GM18868 (cell line): ENCODE measurements around the gene MAST4.

Experiments
- ATAC-seq: cut with Tn5 transposase; IDR thresholded peaks from one replicate; pipeline ENCODE4 v1.9.1; 2021; ENCODE audit warnings: mild to moderate bottlenecking, moderate library complexity; ENCODE audit not compliant: unreplicated experiment

The MAST4 gene

DNA sequence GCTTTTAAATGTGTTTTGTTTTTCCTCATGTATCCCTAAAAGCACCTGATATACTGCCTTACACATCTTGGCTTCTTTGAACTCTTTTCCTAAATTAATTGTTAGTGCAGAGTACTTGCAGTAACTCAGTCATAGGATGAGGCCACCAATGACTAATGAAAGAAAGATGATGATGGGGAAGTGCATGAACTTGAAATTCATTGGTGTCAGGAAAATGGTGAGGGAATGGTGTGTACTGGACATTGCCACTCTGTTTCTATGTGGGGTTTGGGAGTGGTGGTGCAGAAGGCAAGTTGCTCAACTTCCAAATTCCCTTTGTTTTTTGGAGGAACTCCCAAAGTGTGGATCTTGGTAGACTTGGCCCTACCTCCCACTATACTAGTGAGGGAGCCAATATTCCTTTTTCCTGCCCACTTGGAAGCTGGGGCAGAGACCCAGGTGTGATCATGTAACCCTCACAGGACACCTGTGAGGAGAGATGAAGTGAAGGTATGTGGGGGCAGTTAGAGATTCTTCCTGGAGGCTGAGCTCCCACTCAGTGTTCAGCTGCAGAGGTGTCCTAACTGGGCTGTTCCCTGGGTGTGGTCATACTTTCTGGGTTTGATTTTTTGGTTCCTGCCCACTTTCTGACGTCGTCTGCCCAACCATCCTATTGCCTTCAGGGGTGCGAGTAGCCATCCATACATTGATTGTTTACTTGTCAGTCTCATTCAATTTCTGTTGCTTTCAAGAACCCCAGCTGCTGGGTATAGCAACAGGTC, 298.5 kb downstream of the MAST4 start:
- no peak for ATAC-seq

DNA sequence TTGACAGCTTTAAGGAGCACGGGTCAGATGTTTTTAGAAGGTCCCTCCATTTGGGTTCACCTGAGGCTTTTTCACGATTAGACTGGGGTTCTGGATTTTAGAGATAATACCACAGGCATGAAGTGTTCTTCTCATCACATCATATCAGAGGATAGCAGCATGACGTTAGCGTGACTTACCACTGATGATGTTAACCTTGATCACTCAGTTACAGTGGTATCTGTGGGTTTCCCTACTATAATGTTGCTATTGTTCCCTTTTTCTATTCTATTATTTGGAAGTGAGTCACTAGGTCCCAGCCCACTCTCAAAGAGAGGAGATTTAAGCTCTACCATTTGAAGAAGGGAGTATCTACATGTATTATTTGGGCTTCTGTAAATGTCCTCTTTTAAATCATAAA, 300.0 kb downstream of the MAST4 start:
- ATAC-seq: no peak

DNA sequence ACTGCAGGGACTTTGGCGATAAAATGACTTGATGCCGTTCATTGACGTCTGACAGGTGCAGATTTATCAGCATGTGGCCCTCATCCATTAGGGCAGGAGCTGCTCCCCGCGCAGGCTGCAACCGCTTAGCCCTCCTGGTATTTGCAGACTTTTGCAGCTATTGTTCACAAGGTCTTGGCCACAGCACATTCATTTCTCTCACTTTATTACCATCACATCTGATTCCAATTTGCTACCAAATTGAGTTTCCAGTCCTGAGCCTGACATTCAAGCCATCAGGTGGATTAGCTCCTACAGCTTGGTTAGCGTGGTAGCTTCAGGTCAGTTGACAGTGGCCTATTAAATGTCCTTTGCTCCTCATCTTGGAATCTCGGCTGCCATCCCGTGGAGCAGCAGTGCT, 301.2 kb downstream of the MAST4 start:
- ATAC-seq: no peak

DNA sequence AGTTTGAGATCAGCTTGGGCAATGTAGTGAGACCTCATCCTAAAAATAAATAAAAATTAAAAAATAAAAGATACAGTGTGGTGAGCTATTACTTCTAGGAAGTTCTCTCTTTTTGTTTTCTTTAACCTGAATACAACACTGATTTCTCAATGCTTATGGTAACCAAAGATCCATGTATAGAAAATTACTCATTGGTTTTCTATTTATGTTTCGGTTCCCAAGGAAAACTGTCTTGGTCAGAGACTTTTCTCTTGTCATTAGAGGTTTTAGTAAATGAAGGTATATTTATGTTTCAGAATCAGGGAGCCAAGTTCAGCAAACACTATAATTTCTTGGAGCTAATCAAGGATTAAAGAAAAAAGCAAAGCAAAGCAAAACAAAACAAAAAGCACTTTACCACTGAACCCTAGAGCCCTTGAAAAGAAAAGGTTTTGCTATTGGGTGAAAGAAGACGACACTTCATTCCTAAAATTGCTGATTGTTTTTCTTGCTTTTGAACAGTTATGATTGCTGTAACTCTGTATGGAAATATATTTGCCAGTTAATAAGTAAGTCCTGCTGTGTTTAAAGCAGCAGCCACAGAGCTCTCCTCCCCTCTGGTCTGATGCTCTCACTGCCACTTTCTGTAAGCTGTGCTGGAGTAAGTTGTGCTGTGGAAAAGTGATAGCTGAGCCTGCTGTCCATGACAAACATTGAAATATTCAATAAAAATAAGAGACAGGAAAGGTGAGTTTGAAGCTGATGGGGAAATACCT, 302.2 kb downstream of the MAST4 start:
- no peak for ATAC-seq

DNA sequence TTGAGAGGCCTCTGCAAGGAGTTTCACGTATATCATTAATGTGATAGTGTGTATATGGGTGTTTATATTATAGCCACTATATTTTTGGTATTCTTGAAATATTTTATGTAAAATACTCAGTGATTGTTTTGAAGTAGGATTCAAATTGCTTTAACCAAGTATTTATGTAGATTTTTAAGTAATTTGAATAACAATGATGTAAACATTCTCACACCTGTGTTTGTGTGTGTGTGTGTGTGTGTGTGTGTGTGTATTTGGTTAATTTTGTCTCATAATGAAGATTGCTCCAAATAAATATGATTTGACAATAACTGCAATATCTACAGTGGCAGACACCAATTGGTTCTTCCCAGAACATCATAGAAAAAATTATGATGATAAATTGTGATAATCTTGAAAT, 307.0 kb downstream of the MAST4 start:
- ATAC-seq: no peak

DNA sequence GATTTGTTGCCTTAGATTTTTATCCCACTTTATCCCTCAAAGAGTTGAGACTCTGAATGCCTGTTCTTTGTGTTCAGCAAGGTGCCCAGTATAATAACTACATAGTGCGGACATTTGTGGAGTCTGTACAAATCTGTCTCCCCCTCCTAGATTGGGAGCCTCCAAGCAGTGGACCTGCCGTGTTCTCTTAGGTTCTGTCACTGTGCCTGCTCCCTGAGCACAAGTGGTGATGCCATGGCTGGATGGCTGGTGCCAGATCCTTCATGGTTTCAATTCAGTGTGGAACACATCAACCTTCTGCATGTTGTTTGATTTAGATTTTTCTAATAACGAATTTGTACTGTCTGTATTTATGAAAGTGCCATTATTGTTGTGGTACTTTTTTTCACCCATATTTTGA, 307.5 kb downstream of the MAST4 start:
- no peak for ATAC-seq

DNA sequence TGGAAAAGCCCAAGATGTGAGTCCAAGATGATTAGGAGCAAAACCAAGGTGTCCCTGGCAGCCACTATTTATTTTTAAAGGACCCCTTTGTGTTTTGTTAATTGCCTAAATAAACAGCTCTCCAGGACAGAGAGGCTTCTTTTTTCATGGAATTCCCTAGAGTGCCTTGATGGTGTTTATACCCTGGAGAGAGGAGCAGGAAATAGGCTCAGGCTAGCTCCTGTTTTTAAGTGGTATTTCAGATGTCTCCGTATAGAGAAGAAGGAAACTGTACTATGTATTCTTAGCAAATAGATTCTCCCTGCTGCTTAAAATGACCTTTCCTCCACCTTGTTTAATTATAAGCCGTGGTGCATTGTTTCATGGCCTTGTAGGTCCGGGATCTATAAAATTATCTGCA, 308.0 kb downstream of the MAST4 start:
- ATAC-seq: no peak

DNA sequence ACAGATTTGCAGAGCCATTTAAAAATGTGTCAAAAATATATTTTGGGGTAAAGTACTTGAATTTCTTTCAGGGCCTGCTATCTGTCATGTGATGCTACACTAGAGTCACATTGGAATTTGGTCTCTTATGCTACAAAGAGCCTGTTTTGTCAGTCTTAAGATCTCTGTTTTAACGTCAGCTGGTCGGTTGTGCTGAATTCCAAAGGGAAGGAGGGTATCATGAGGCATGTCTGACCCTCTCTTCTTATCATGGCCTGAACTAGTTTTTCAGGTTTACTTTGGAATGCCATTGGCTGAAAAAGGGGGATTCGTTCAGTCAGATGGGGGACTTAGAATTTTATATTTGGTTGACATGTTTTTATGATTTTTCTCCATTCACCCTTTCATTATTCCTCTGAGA, 309.8 kb downstream of the MAST4 start:
- ATAC-seq: no peak

DNA sequence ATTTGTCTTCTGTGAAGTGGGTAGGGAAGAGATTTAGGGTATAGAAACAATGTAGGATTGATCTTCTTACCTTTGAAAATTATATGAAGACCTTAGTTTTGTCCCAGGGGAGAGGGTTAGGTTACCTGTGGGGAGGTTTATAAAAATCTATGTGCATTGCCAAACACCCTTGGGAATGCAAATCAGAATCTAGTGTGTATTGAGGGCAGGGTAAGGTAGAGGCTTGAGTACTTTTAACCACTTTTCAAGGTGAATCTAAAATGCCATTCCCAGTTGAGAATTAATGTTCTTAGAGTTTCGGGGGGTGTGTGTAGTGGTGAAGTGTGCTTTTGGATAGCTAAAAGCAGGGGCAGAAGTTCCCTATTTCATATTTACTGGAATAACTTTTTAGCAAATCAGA, 312.0 kb downstream of the MAST4 start:
- no peak for ATAC-seq

DNA sequence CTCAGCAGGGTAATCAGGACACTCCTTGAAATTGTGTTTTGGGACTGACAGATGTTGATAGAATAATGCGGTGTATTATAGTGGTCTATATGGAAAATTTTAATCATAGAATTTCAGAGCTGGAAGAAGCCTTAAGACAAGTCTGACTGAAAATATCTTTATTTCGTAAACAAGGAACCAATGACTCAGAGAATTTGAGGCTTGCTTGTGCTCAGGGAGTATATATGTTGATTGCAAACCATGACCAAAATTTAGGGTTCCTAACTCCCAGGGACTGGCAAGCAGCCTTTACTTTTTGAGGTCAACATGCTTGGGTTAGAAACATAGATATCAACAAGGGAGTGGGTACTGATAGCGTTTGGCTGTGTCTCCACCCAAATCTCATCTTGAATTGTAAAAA, 313.2 kb downstream of the MAST4 start:
- ATAC-seq: no peak

DNA sequence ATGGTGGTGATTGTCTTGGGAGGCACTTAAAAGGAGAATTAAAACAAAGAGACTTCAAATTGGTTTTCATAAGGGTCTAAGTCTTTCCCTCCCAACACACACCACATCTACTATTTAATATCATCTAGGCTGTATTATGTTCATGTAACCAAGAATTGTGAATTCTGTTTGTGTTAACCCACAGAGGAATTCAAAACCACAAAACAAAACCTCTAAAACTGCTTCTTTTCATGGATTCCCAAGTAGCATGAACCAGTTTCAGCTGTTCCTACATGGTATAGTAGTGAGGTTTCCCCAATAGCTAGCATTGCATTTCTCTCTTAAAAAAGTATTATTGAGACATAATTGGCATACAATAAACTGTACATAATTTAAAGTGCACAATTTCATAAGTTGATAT, 316.6 kb downstream of the MAST4 start:
- ATAC-seq: no peak

DNA sequence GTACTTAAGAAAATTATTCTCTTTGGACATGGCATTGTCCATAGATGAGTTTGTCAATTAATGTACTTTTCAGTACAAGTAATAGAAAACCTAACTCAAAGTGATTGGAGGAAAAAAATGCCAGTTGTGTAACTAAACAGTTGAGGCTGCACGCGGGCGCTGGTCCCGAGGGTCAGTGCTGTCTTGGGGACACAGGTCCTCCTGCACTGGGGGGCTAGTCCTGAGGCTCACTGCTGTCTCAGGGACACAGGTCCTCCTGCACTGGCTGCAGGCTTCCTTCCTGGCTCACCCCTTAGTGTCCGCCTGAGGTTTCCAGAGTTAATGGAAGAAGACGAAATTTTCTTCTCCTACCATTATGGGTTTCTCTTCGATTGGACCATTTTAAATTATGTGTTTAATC, 319.3 kb downstream of the MAST4 start:
- no peak for ATAC-seq

DNA sequence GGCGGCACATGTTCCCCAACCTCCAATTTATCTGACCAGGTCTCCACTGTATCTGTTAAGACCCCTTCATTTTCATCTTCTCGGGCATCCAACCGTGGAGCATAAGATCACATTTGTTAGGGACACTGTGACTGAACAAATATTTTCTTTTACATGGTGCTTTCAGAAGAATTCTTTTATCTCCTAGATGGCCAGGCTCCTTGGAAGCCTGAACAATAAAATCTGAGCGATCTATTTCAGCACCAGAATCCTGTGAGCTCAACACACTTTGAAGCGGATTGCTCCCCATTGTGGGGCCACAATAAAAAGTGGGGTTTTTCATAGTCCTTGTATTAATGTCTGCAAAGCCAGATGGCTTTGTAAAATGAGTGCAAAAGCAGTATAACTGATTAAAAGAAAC, 326.7 kb downstream of the MAST4 start:
- ATAC-seq: no peak

DNA sequence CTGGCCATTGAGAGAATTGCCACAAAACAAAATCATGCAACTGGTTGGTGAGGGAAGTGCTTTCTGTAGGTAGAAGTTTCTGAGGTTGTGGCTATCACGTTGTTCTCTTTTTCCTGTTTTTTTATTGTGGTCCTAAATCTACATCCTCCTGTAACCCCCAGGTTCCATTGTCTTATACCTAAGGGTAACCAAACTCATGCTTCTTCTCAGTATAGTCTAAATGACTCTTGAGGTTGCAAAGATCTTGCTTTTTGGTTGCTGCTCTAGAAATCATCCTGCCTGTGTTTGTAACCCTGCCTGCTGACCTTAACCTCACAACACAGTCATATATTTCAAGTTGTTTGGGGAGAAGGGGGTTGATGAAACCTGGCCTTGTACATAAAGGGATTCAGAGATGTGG, 327.3 kb downstream of the MAST4 start:
- ATAC-seq: no peak

DNA sequence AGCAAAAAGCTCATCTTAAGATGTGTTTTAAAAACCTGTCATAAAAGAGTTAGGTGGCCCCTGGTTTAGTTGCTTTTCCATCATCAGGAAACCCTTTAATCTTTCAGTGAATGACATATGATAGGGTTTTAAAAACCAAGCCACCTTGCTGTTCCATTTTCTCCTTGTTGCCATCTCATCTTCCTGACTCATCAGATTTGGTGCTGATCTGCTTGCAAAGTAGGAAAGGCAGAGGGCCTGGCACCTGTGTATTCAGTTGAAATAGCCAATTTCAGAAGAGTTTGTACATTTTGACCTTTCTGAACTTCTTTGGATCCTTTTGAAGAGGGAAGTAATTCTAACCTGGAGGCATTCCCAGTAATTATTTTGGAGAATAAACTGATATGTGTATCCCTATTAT, 327.7 kb downstream of the MAST4 start:
- no peak for ATAC-seq

DNA sequence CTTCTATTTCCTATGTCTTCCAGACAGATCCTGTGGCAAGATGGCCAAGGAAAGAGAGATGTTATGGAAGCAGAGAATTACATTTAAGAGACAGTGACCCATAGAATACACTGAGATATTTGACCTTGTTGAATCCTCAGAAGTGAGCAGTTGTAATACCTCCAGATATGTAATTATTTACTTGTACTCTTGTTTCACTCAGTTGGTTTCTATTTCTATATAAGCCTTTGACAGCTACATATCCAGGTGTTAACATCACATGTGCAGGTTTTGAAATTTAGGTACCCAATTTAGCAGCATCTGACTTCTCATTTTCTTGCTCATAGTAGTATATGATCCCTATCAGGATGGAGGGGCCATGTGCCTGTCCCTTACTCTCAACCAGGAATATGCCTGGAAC, 330.9 kb downstream of the MAST4 start:
- ATAC-seq: no peak

DNA sequence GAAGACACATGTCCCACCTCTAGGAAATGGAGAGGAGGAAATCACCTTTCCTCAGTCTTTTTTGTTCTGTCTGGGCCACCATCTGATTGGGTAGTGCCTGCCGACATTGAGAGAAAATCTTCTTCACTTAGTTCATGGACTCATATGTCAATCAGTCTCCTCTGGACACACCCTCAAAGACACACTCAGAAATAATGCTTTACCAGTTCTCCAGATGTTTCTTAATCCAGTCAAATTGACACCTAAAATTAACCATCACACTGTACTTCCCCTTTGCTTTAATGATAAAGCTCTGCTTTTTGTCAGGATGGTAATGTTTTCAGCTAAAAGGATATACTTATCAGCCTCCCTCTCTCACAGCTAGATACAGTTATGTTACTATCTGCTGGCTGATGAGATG, 333.1 kb downstream of the MAST4 start:
- no peak for ATAC-seq

DNA sequence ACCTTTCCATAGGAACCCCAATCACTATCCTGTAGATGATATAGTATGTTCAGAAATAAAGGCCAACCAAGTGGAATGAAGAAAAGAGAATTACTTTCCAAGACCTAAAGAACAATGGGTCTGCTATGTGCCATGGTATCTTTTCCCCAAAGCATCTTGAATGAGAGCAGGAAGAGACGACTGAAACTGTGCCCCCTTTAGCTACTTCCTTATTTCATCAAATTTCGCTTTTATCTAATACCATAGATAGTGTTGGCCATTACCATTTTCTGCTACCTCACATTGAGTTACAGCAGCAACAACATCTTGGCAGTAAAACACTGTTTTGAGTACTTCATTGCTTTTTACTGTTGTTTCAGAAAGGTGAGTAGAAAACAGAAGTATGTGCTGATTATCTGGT, 333.8 kb downstream of the MAST4 start:
- no peak for ATAC-seq

DNA sequence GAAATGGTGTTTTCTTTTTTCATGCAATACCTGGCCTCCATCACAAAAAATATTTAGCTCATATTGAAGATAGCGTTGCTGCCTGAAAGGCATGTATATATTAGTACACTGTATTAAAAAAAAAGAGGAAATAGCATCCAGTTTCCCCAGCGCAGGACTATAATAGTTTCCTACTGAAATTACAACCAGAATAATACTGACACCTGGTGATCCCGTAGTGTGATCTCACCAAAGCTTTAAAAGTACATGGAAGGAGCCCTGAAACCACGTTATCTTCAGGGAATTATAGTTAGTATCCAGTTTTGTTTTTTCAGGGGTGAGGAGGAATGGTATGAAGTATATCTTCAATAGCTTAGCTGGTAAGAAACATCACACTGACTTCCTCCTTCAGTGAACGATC, 335.5 kb downstream of the MAST4 start:
- no peak for ATAC-seq

DNA sequence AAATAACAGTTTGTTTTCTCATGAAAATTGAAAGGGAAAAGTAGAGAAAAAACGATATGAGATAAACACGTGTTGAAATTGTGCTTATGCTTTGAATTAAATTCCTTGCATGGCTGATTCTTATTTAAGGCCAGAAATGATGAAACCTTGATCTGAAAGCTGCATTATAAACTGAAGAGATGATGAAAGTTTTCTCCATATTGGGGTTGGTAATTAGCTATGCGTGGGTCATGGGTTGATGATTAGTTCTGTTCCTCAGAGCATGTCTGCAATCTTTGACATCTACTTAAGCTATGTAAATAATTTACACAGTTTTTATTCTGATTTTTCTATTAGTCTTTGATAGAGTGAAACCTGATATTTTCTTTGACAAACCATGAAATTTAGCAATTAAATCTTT, 336.3 kb downstream of the MAST4 start:
- ATAC-seq: no peak

DNA sequence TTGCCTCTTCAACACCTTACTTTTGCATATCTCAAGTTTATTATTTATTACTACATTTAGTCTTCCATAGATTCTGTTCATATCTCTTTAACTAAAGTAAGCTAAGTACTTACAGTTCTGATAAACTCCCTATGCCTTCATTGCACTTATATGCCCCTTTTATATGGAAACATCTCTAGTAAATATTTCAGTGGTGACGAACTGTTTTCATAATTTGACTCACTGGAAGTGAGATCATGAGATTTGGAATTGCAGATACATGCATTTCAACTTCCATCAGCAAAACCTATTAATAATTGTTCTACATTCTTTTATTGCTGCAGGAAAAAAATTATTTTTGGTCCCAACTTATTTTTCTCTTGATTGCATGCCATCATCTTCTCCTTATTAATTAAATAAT, 336.9 kb downstream of the MAST4 start:
- ATAC-seq: no peak

DNA sequence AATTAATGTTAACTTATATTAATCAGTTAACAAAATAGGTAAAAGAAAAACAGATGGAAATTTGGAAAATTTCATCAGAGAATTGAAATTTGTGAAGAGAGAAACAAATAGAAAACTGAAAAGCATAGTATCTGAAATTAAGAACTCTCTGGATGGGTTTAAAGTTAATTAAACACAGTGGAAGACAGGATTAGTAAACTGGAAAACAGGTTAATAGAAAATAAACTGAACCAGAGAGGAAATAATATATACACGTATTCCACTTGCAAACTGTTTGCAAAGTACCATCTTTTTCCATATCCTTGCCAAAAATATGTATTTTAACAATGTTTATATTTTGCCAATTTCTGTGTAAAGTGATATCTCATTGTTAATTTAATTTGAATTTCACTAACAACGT, 342.9 kb downstream of the MAST4 start:
- no peak for ATAC-seq
